ENCODE measurements around the gene KRTAP12-4. TPM values are rescaled to one million over a fixed set of nuclear protein-coding genes. Genes with fewer than 3 reads are reported as not detected.

KRTAP12-4 gene
- total and polyA plus RNA-seq, 2 donors from 2014 or later = not detected

GRCh38 chr21:44626673-44627143 lies 27.8 kb downstream of the KRTAP12-4 start, which contains the start of gene KRTAP10-9:
Gene KRTAP10-9, plus strand, starts transcription at chr21:44627093. Its CDS starts 79 bp downstream, at chr21:44627172.
- Histone ChIP-seq H3K9me3 (ENCODE audit: control insufficient read depth in 2 of 3, insufficient read depth in 1 of 3, low read length in 3 of 3) (peaks cover 0 to 21% (median 0%) of the 10 kb centered on the region in 3 donors), H3K27ac (ENCODE audit: low read depth in 2 of 2, low read length in 2 of 2) (no peak within 1 kb of the TSS), H3K36me3 (ENCODE audit: control insufficient read depth in 2 of 3, insufficient read depth in 3 of 3, low read length in 3 of 3) (no peaks in the 10 kb centered on the region), H3K4me1 (ENCODE audit: control insufficient read depth in 2 of 3, insufficient read depth in 2 of 3, low read depth in 1 of 3, low read length in 3 of 3) (no peaks in the 10 kb centered on the region), H3K27me3 (ENCODE audit: control insufficient read depth, insufficient read depth, low read length) (no peaks in the 10 kb centered on the region), H3K4me3 (ENCODE audit: low read length in 3 of 3) (no peak within 1 kb of the TSS), H3K9ac (ENCODE audit: low read length in 3 of 3) (no peak within 1 kb of the TSS)
- intact Hi-C loops (cut with DNase I) = no loop called here
- TF ChIP-seq CTCF (IDR thresholded peaks at IDR 0.05; ENCODE audit: borderline replicate concordance, extremely low read depth, insufficient read depth) = no peak
- no peak for FAIRE-seq
- DNase-seq = no peak

- H3K27ac ChIP-seq (ENCODE audit: low read depth in 2 of 2, low read length in 2 of 2) = no peak overlapping the region
- no peak overlapping the region for H3K9ac ChIP-seq (ENCODE audit: low read length in 3 of 3)
- peaks cover 0 to 21% (median 0%) of the 10 kb centered on the region in 3 donors for H3K9me3 ChIP-seq (ENCODE audit: control insufficient read depth in 2 of 3, insufficient read depth in 1 of 3, low read length in 3 of 3)
- H3K27me3 ChIP-seq (ENCODE audit: control insufficient read depth, insufficient read depth, low read length) = no peaks in the 10 kb centered on the region
- intact Hi-C loops (cut with DNase I) = no loop called here
- H3K36me3 ChIP-seq (ENCODE audit: control insufficient read depth in 2 of 3, insufficient read depth in 3 of 3, low read length in 3 of 3) = no peaks in the 10 kb centered on the region
- FAIRE-seq (no peak), DNase-seq (no peak)
- no peaks in the 10 kb centered on the region for H3K4me1 ChIP-seq (ENCODE audit: control insufficient read depth in 2 of 3, insufficient read depth in 2 of 3, low read depth in 1 of 3, low read length in 3 of 3)
- H3K4me3 ChIP-seq (ENCODE audit: low read length in 3 of 3) = no peak overlapping the region
- TF ChIP-seq CTCF (IDR thresholded peaks at IDR 0.05; ENCODE audit: borderline replicate concordance, extremely low read depth, insufficient read depth) = no peak
Observed at GRCh38 chr21:44626262-44626661, 28.2 kb downstream of the KRTAP12-4 start.

- Histone ChIP-seq H3K36me3 (ENCODE audit: control insufficient read depth in 2 of 3, insufficient read depth in 3 of 3, low read length in 3 of 3) (no peaks in the 10 kb centered on the region), H3K27ac (ENCODE audit: low read depth in 2 of 2, low read length in 2 of 2) (no peak overlapping the region), H3K9ac (ENCODE audit: low read length in 3 of 3) (no peak overlapping the region), H3K27me3 (ENCODE audit: control insufficient read depth, insufficient read depth, low read length) (no peaks in the 10 kb centered on the region), H3K4me3 (ENCODE audit: low read length in 3 of 3) (no peak overlapping the region), H3K4me1 (ENCODE audit: control insufficient read depth in 2 of 3, insufficient read depth in 2 of 3, low read depth in 1 of 3, low read length in 3 of 3) (no peaks in the 10 kb centered on the region), H3K9me3 (ENCODE audit: control insufficient read depth in 2 of 3, insufficient read depth in 1 of 3, low read length in 3 of 3) (peaks cover 0 to 18% (median 0%) of the 10 kb centered on the region in 3 donors)
- intact Hi-C loops (cut with DNase I) = no loop called here
- DNase-seq (no peak), FAIRE-seq (no peak)
- no peak for TF ChIP-seq CTCF (IDR thresholded peaks at IDR 0.05; ENCODE audit: borderline replicate concordance, extremely low read depth, insufficient read depth)
Observed at GRCh38 chr21:44625756-44626155, 28.7 kb downstream of the KRTAP12-4 start.

GRCh38 chr21:44623575-44623974 lies 30.9 kb downstream of the KRTAP12-4 start:
- no peak overlapping the region for H3K9ac ChIP-seq (ENCODE audit: low read length in 3 of 3)
- no peaks in the 10 kb centered on the region for H3K27me3 ChIP-seq (ENCODE audit: control insufficient read depth, insufficient read depth, low read length)
- DNase-seq (no peak), FAIRE-seq (no peak)
- no peak overlapping the region for H3K4me3 ChIP-seq (ENCODE audit: low read length in 3 of 3)
- no peaks in the 10 kb centered on the region for H3K36me3 ChIP-seq (ENCODE audit: control insufficient read depth in 2 of 3, insufficient read depth in 3 of 3, low read length in 3 of 3)
- peaks cover 0 to 18% (median 0%) of the 10 kb centered on the region in 3 donors for H3K9me3 ChIP-seq (ENCODE audit: control insufficient read depth in 2 of 3, insufficient read depth in 1 of 3, low read length in 3 of 3)
- no peak overlapping the region for H3K27ac ChIP-seq (ENCODE audit: low read depth in 2 of 2, low read length in 2 of 2)
- no peaks in the 10 kb centered on the region for H3K4me1 ChIP-seq (ENCODE audit: control insufficient read depth in 2 of 3, insufficient read depth in 2 of 3, low read depth in 1 of 3, low read length in 3 of 3)
- intact Hi-C loops (cut with DNase I) = no loop called here
- TF ChIP-seq CTCF (IDR thresholded peaks at IDR 0.05; ENCODE audit: borderline replicate concordance, extremely low read depth, insufficient read depth) = no peak

Data from kidney (tissue), 14 donors.